Right atrium auricular region (tissue), 2 donors: ENCODE results near the gene STARD9. TPM values are rescaled to one million over a fixed set of nuclear protein-coding genes. Genes with fewer than 3 reads are reported as not detected.

ENCODE experiments used
- DNase-seq: peaks from one replicate; pipeline ENCODE4 v3.0.0-alpha.2; 2019; ENCODE audit warnings: low spot score
- H3K27ac ChIP-seq, 2 donors: fragments of 200-600 bp; sonication (generic); 1 replicate in 1 of 2; 2 replicates in 1 of 2; pipeline ENCODE4 v1.5.1; 2016 to 2019
- H3K27me3 ChIP-seq, 2 donors: fragments of 200-600 bp; sonication (generic); one replicate each; pipeline versions ENCODE4 v1.5.1 to v1.6.0; 2017 to 2019
- H3K36me3 ChIP-seq: fragments of 200-600 bp; sonication (generic); one replicate; pipeline ENCODE4 v1.5.1; 2016
- H3K4me1 ChIP-seq, 2 donors: fragments of 200-600 bp; sonication (generic); one replicate each; pipeline versions ENCODE4 v1.5.1 to v1.6.0; 2017 to 2019
- H3K4me3 ChIP-seq, 2 donors: fragments of 200-600 bp; sonication (generic); 1 replicate in 1 of 2; 2 replicates in 1 of 2; pipeline ENCODE4 v1.5.1; 2017 to 2019; ENCODE audit warnings: mild to moderate bottlenecking in 1 of 2, moderate library complexity in 1 of 2
- H3K9me3 ChIP-seq, 2 donors: fragments of 200-600 bp; sonication (generic); one replicate each; pipeline ENCODE4 v1.5.1; 2019
- CTCF ChIP-seq, 2 donors: fragments of 200-600 bp; sonication (generic); IDR thresholded peaks; one replicate each; pipeline ENCODE4 v1.5.1; 2019; ENCODE audit warnings: antibody characterized with exemption in 2 of 2
- total RNA-seq, 2 donors: library from RNA; depleted of rRNA; stranded (reverse); fragments of >200 nt; gene quantifications; one replicate each; pipeline ENCODE4 v1.1.0, GENCODE V29; 2016

Gene STARD9
- total RNA-seq, 2 donors from 2014 or later, result 8.3 to 8.8 TPM

GRCh38 chr15:42721916-42722315, 146.5 kb downstream of the STARD9 start:
- Histone ChIP-seq H3K36me3 (peaks cover 71% of the 10 kb centered on the region), H3K27me3 (no peaks in the 10 kb centered on the region), H3K4me1 (no peaks in the 10 kb centered on the region), H3K4me3 (no peak overlapping the region), H3K27ac (no peak overlapping the region), H3K9me3 (no peaks in the 10 kb centered on the region)
- DNase-seq, result no peak
- TF ChIP-seq CTCF (IDR thresholded peaks at IDR 0.05), result no peak

DNA sequence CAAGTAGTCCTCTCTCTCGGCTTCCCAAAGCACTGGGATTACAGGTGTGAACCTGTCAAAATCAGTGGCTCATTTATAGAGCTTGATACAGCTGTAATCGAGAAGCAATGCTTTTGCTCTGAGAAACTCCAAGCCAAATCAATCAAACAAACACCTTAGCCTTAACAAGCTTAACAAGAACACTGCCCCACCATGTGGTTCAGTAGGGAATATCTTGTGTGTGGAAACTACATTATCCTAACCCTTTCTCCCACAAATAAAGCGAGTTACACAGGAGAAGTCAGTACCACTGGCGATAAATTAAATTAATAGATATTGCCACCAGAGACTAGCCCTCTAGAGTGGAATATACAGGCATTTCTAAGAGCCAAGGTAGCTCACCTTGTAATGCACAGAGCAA, 147.7 kb downstream of the STARD9 start:
- Histone ChIP-seq H3K4me1 (no peaks in the 10 kb centered on the region), H3K36me3 (peaks cover 73% of the 10 kb centered on the region), H3K9me3 (no peaks in the 10 kb centered on the region), H3K4me3 (no peak overlapping the region), H3K27ac (no peak overlapping the region), H3K27me3 (no peaks in the 10 kb centered on the region)
- DNase-seq, result no peak
- no peak for TF ChIP-seq CTCF (IDR thresholded peaks at IDR 0.05)

DNA sequence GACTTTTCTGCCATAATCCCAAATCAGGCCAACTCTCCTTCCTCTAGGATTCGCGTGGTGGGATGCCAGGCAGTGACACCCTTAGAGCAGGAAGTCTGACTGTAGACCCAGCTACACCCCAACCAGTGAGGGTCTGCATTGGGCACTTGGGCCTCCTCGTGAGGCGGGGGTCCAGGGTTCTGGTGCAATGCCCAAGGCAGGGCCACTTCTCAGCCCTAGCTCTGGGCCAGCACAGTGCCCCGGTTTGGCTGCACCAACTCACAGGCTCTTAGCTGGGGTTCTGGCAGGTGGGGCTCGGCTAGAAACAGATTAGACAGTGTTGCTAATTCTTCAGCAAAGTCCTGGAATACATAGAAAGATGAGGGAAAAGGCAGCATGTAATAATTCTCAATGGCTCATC, 148.9 kb downstream of the STARD9 start:
- Histone ChIP-seq H3K27ac (no peak overlapping the region), H3K4me1 (no peaks in the 10 kb centered on the region), H3K27me3 (no peaks in the 10 kb centered on the region), H3K4me3 (no peak overlapping the region), H3K9me3 (no peaks in the 10 kb centered on the region), H3K36me3 (peaks cover 73% of the 10 kb centered on the region)
- no peak for DNase-seq
- no peak for TF ChIP-seq CTCF (IDR thresholded peaks at IDR 0.05)

DNA sequence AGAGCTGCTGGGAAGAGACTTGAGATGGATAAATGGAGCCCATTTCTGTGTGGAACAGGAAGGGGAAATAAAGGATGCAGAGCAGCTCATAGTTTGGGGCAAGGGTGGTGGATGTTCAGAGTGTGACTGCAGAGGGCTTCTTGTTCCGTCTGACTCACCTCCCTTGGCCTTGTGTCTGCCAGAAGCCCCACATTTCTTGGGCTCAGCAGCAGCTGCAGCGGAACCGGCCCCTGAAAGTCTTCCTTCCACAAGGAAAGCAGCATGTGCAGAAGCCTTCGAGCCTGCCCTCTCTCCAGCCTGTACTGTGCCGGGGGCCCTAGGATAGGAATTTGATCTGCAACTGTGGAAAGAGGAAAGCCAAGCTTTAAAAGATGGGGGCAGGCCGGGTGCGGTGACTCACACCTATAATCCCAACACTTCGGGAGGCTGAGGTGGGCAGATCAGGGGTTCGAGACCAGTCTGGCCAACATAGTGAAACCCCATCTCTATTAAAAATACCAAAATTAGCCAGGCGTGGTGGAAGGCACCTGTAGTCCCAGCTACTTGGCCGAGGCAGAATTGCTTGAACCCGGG, 150.0 kb downstream of the STARD9 start:
- Histone ChIP-seq H3K9me3 (no peaks in the 10 kb centered on the region), H3K4me3 (no peak overlapping the region), H3K36me3 (peaks cover 73% of the 10 kb centered on the region), H3K27me3 (no peaks in the 10 kb centered on the region), H3K27ac (no peak overlapping the region), H3K4me1 (no peaks in the 10 kb centered on the region)
- DNase-seq, result no peak
- TF ChIP-seq CTCF (IDR thresholded peaks at IDR 0.05), result no peak

DNA sequence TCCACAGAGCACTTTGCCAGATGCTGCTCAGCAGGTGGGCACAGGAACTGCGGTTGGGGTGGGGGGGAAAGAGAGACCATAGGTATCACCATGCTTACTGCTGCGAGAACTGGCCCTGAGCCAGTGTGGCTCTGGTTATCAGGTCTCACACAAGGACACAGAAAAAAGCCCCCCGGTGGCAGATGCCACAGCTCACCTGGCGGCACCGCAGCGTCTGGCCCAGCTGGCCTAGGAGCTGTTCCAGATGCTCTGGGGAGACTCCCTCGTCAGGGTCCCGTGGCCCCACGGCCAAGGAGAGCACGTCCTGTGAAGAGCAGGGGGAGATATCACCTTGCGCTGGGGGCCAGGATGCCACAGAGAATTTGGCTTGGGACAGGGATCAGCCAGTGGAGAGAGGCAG, 150.7 kb downstream of the STARD9 start:
- no peaks in the 10 kb centered on the region for H3K27me3 ChIP-seq
- TF ChIP-seq CTCF (IDR thresholded peaks at IDR 0.05), result no peak
- no peak overlapping the region for H3K4me3 ChIP-seq
- no peaks in the 10 kb centered on the region for H3K9me3 ChIP-seq
- no peaks in the 10 kb centered on the region for H3K4me1 ChIP-seq
- DNase-seq, result no peak
- peaks cover 74% of the 10 kb centered on the region for H3K36me3 ChIP-seq
- no peak overlapping the region for H3K27ac ChIP-seq

GRCh38 chr15:42727750-42728381, 152.5 kb downstream of the STARD9 start:
- H3K36me3 ChIP-seq, result peaks cover 82% of the 10 kb centered on the region
- H3K27ac ChIP-seq, result no peak overlapping the region
- H3K4me3 ChIP-seq, result no peak overlapping the region
- H3K4me1 ChIP-seq, result no peaks in the 10 kb centered on the region
- no peak for DNase-seq
- H3K9me3 ChIP-seq, result no peaks in the 10 kb centered on the region
- H3K27me3 ChIP-seq, result no peaks in the 10 kb centered on the region
- no peak for TF ChIP-seq CTCF (IDR thresholded peaks at IDR 0.05)
